HEK293 (cell line): ENCODE data around the gene KRT81.

ENCODE experiments used
- CTCF ChIA-PET: fragments of 350-600 bp; formaldehyde crosslinking; extraction: SDS; loops from one replicate; lab custom pipeline; 2021; ENCODE audit warnings: antibody characterized with exemption; lab: Yijun Ruan, JAX
- POLR2A ChIA-PET: fragments of 300-600 bp; formaldehyde crosslinking; extraction: SDS; loops from one replicate; lab custom pipeline; 2020; ENCODE audit warnings: antibody characterized with exemption, inconsistent platforms; lab: Yijun Ruan, JAX
- H3K27ac ChIP-seq: fragments of 200-500 bp; sonication (Bioruptor generic); 2 replicates; pipeline ENCODE4 v1.5.1; 2014; ENCODE audit warnings: low read depth, low read length, control low read depth, inconsistent platforms; ENCODE audit errors: extremely low read depth
- H3K36me3 ChIP-seq, 2 experiments: fragments of 200-500 bp in 1 of 2; sonication (Bioruptor generic) in 1 of 2; 1 replicate in 1 of 2; 2 replicates in 1 of 2; pipeline ENCODE4 v1.5.1; 2014 to 2017; ENCODE audit warnings: inconsistent platforms in 2 of 2, low read length in 2 of 2; ENCODE audit not compliant: control insufficient read depth in 2 of 2, insufficient read depth in 1 of 2
- H3K4me1 ChIP-seq: fragments of 200-500 bp; sonication (Bioruptor generic); 2 replicates; pipeline ENCODE4 v1.5.1; 2014; ENCODE audit warnings: mild to moderate bottlenecking, low read length, inconsistent platforms; ENCODE audit not compliant: control insufficient read depth, insufficient read depth
- H3K4me3 ChIP-seq: 2 replicates; pipeline ENCODE4 v1.5.1; 2011; ENCODE audit warnings: low read depth, mild to moderate bottlenecking, control low read depth, low read length, moderate library complexity
- H3K9me3 ChIP-seq: fragments of 200-500 bp; sonication (Bioruptor generic); 2 replicates; pipeline ENCODE4 v1.5.1; 2014; ENCODE audit warnings: low read depth, low read length, inconsistent platforms; ENCODE audit not compliant: control insufficient read depth, insufficient read depth
- GLIS1 ChIP-seq: fragments of 450-650 bp; formaldehyde crosslinking; IDR thresholded peaks from 2 replicates; pipeline ENCODE4 v1.5.1; 2016; ENCODE audit warnings: missing biosample characterization, missing genetic modification characterization
- TCF7L2 ChIP-seq: IDR thresholded peaks from 2 replicates; pipeline ENCODE4 v1.6.1; 2011; ENCODE audit warnings: low read depth, mild to moderate bottlenecking, inconsistent platforms, low read length, moderate library complexity, borderline replicate concordance
- YY2 ChIP-seq: fragments of 450-650 bp; formaldehyde crosslinking; IDR thresholded peaks from 2 replicates; pipeline ENCODE4 v1.5.1; 2016; ENCODE audit warnings: missing biosample characterization, missing genetic modification characterization
- ZBTB7A ChIP-seq: fragments of 450-650 bp; formaldehyde crosslinking; IDR thresholded peaks from 2 replicates; pipeline ENCODE4 v1.5.1; 2016; ENCODE audit warnings: low read depth, missing biosample characterization, missing genetic modification characterization
- ZEB2 ChIP-seq: fragments of 450-650 bp; formaldehyde crosslinking; IDR thresholded peaks from 2 replicates; pipeline ENCODE4 v1.5.1; 2016; ENCODE audit warnings: missing biosample characterization, missing genetic modification characterization
- ZFHX2 ChIP-seq: fragments of 450-650 bp; formaldehyde crosslinking; conservative IDR thresholded peaks from 2 replicates; pipeline ENCODE4 v1.5.1; 2016; ENCODE audit warnings: missing biosample characterization, missing genetic modification characterization
- ZNF311 ChIP-seq: fragments of 450-650 bp; formaldehyde crosslinking; IDR thresholded peaks from 2 replicates; pipeline ENCODE4 v1.5.1; 2017; ENCODE audit warnings: missing biosample characterization, missing genetic modification characterization, borderline replicate concordance
- ZNF548 ChIP-seq: fragments of 450-650 bp; formaldehyde crosslinking; IDR thresholded peaks from 2 replicates; pipeline ENCODE4 v1.5.1; 2016; ENCODE audit warnings: missing biosample characterization, missing genetic modification characterization
- ZNF555 ChIP-seq: fragments of 450-650 bp; formaldehyde crosslinking; conservative IDR thresholded peaks from 2 replicates; pipeline ENCODE4 v1.5.1; 2017; ENCODE audit warnings: missing biosample characterization, mild to moderate bottlenecking, missing genetic modification characterization, inconsistent platforms
- ZNF626 ChIP-seq: fragments of 450-650 bp; sonication (Bioruptor Pico); formaldehyde crosslinking; IDR thresholded peaks from 2 replicates; pipeline ENCODE4 v1.5.1; 2018; ENCODE audit warnings: missing biosample characterization, missing genetic modification characterization, inconsistent platforms
- ZNF701 ChIP-seq: fragments of 450-650 bp; formaldehyde crosslinking; IDR thresholded peaks from 2 replicates; pipeline ENCODE4 v1.5.1; 2016; ENCODE audit warnings: missing biosample characterization, missing genetic modification characterization
- ZNF777 ChIP-seq: fragments of 450-650 bp; formaldehyde crosslinking; IDR thresholded peaks from 2 replicates; pipeline ENCODE4 v1.5.1; 2017; ENCODE audit warnings: missing biosample characterization, missing genetic modification characterization, borderline replicate concordance
- ZSCAN23 ChIP-seq: fragments of 450-650 bp; formaldehyde crosslinking; IDR thresholded peaks from 2 replicates; pipeline ENCODE4 v1.5.1; 2016; ENCODE audit warnings: missing biosample characterization, missing genetic modification characterization
- TF ChIP-seq, protein P1 (sequence below): fragments of 450-650 bp; formaldehyde crosslinking; IDR thresholded peaks from 2 replicates; pipeline ENCODE4 v1.5.1; 2016; ENCODE audit warnings: missing biosample characterization, missing genetic modification characterization
- TF ChIP-seq, protein P2 (sequence below): fragments of 450-650 bp; formaldehyde crosslinking; IDR thresholded peaks from 2 replicates; pipeline ENCODE4 v1.5.1; 2016; ENCODE audit warnings: missing biosample characterization, missing genetic modification characterization
- TF ChIP-seq, protein P3 (sequence below): fragments of 450-650 bp; formaldehyde crosslinking; IDR thresholded peaks from 2 replicates; pipeline ENCODE4 v1.5.1; 2017; ENCODE audit warnings: missing biosample characterization, missing genetic modification characterization
- TF ChIP-seq, protein P4 (sequence below): fragments of 450-650 bp; formaldehyde crosslinking; IDR thresholded peaks from 2 replicates; pipeline ENCODE4 v1.5.1; 2016; ENCODE audit warnings: missing biosample characterization, missing genetic modification characterization
- TF ChIP-seq, protein P5 (sequence below): fragments of 450-650 bp; formaldehyde crosslinking; IDR thresholded peaks from 2 replicates; pipeline ENCODE4 v1.5.1; 2016; ENCODE audit warnings: missing biosample characterization, missing genetic modification characterization, low read depth
- TF ChIP-seq, protein P6 (sequence below): IDR thresholded peaks from 2 replicates; pipeline ENCODE4 v1.6.1; 2011; ENCODE audit warnings: mild to moderate bottlenecking, low read depth, low read length, borderline replicate concordance

KRT81 gene

DNA sequence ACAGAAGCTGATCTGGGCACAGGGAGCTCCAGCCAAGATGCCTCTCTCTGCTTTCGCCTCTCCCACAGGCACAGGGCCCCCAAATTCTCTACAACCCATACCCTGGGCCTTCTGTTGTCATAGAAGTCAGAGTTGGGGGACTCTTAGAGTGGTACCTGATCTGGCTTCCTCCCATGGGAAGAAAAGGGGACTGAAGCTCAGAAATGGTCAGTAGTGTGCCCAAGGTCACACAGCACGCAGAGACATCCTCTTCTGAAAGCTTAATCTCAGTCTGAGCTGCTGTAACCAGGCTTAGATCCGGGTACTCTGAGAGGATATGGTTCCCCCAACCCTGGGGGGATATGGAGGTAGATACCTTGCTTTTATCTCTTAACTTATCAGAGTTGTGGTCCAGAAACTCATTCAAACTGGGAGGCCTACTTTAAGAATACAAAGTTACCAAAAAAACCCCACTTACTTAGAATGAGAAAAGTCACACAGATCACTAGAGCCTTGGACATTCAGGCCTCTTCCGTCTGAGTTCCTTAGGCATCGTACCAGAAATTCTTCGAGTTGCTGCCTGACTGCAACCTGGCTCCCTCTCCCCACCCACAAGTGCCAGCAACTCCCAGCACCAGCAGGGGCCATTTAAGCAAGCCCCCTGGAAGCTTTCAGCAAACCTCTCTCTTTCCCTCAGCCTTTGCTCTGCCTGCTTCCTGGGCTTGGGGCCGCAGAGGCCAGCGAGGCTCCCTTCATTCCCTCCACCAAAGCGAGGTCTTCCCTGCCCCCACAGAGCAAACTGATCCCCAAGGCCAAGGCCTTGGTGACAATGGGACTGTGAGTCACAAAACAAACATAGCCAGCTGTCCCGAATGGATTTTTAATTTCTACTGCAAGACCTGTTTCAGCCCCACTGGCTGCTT is 44.4 kb downstream of the KRT81 start (continued):
- TF ChIP-seq ZNF626, result no peak
- peak; percentile 79 for TF ChIP-seq ZEB2 (tag by site-specific recombination)
- TF ChIP-seq, protein P1, sequence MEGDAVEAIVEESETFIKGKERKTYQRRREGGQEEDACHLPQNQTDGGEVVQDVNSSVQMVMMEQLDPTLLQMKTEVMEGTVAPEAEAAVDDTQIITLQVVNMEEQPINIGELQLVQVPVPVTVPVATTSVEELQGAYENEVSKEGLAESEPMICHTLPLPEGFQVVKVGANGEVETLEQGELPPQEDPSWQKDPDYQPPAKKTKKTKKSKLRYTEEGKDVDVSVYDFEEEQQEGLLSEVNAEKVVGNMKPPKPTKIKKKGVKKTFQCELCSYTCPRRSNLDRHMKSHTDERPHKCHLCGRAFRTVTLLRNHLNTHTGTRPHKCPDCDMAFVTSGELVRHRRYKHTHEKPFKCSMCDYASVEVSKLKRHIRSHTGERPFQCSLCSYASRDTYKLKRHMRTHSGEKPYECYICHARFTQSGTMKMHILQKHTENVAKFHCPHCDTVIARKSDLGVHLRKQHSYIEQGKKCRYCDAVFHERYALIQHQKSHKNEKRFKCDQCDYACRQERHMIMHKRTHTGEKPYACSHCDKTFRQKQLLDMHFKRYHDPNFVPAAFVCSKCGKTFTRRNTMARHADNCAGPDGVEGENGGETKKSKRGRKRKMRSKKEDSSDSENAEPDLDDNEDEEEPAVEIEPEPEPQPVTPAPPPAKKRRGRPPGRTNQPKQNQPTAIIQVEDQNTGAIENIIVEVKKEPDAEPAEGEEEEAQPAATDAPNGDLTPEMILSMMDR (tag by site-specific recombination), result no peak
- peak; percentile 78 for TF ChIP-seq GLIS1 (tag by site-specific recombination)
- peak; percentile 53 for TF ChIP-seq ZFHX2
- TF ChIP-seq, all 188 proteins: peak for 28

DNA sequence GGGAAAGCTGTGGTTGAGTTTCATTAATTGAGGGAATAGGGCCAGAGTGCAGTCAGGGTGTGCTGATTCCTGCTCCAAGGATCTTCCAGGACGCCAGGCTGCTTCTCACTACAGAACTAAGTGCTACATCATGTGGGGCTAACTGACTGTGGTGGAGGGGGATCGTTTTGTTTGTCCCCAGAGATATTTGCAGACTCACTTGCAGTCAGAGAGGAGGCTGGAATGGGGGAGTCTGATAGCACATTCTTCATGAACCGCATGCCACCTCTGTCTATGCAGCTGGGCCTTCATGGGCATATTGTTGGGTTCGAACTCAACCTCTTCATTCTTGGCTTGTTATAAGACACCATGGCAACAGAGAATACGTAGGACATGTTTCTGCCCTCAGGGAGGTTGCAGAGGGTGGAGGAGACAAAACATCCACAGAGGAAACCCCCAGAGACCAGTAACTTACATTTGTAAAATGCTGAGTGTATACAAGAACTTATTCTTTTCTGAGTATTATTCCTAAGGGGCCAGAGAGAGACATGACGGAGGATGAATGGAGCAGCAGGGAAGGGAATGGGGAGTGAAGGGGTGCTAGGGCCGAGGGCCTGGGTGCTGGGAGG is 45.3 kb downstream of the KRT81 start:
- Histone ChIP-seq H3K4me1 (peaks cover 18% of the 10 kb centered on the region), H3K36me3 (no peaks in the 10 kb centered on the region), H3K9me3 (no peaks in the 10 kb centered on the region), H3K27ac (no peak overlapping the region), H3K4me3 (no peak overlapping the region)
- TF ChIP-seq, protein P2, sequence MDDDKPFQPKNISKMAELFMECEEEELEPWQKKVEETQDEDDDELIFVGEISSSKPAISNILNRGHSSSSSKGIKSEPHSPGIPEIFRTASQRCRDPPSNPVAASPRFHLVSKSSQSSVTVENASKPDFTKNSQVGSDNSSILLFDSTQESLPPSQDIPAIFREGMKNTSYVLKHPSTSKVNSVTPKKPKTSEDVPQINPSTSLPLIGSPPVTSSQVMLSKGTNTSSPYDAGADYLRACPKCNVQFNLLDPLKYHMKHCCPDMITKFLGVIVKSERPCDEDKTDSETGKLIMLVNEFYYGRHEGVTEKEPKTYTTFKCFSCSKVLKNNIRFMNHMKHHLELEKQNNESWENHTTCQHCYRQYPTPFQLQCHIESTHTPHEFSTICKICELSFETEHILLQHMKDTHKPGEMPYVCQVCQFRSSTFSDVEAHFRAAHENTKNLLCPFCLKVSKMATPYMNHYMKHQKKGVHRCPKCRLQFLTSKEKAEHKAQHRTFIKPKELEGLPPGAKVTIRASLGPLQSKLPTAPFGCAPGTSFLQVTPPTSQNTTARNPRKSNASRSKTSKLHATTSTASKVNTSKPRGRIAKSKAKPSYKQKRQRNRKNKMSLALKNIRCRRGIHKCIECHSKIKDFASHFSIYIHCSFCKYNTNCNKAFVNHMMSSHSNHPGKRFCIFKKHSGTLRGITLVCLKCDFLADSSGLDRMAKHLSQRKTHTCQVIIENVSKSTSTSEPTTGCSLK (tag by site-specific recombination), result no peak
- TF ChIP-seq ZNF548 (tag by site-specific recombination), result no peak
- TF ChIP-seq ZBTB7A (tag by site-specific recombination), result no peak
- TF ChIP-seq, protein P3, sequence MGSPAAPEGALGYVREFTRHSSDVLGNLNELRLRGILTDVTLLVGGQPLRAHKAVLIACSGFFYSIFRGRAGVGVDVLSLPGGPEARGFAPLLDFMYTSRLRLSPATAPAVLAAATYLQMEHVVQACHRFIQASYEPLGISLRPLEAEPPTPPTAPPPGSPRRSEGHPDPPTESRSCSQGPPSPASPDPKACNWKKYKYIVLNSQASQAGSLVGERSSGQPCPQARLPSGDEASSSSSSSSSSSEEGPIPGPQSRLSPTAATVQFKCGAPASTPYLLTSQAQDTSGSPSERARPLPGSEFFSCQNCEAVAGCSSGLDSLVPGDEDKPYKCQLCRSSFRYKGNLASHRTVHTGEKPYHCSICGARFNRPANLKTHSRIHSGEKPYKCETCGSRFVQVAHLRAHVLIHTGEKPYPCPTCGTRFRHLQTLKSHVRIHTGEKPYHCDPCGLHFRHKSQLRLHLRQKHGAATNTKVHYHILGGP, result no peak
- CTCF ChIA-PET, result interaction anchor here (0.6 to 4.2 kb wide), 5 partner anchors 24 to 139 kb away, joined by 3 to 22 read pairs (median 7); partner anchors contain the start of gene KRT84
- POLR2A ChIA-PET, result no interaction called here

DNA sequence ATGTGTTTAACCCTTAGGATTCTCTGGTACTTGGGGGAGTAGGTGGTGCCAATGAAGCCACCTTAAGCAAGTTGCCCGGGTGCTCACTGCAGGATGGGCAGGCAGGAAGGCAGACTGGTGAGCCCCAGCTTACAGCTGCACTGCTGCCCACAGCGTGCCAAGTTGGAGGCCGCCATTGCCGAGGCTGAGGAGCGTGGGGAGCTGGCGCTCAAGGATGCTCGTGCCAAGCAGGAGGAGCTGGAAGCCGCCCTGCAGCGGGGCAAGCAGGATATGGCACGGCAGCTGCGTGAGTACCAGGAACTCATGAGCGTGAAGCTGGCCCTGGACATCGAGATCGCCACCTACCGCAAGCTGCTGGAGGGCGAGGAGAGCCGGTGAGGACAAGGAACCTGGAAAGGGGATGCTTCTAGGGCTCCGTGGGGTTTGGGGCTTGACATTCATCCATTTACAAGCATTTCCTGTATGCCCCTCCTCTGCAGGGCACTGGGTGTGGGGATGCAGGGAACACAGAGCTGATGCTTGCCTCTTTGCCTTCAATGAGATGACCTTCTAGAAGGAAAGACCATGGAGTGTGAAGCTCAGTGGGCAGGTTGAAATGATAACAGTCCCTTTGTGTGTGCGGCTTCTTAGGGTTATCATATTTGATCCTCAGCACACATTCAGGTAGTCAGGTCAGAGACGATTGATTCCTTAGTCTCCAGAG is 45.9 kb downstream of the KRT81 start:
- Histone ChIP-seq H3K4me1 (peaks cover 18% of the 10 kb centered on the region), H3K9me3 (no peaks in the 10 kb centered on the region), H3K36me3 (no peaks in the 10 kb centered on the region), H3K27ac (no peak overlapping the region), H3K4me3 (no peak overlapping the region)
- ChIA-PET CTCF (interaction anchor here (0.5 to 4.2 kb wide), 6 partner anchors 24 to 681 kb away, joined by 3 to 22 read pairs (median 6); partner anchors contain the start of gene KRT84), POLR2A (no interaction called here)
- TF ChIP-seq, protein P4, sequence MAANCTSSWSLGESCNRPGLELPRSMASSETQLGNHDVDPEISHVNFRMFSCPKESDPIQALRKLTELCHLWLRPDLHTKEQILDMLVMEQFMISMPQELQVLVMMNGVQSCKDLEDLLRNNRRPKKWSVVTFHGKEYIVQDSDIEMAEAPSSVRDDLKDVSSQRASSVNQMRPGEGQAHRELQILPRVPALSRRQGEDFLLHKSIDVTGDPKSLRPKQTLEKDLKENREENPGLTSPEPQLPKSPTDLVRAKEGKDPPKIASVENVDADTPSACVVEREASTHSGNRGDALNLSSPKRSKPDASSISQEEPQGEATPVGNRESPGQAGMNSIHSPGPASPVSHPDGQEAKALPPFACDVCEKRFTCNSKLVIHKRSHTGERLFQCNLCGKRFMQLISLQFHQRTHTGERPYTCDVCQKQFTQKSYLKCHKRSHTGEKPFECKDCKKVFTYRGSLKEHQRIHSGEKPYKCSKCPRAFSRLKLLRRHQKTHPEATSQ (tag by site-specific recombination), result no peak
- TF ChIP-seq ZNF701 (no peak), ZNF555 (tag by site-specific recombination) (no peak), YY2 (tag by site-specific recombination) (no peak), ZNF311 (tag by site-specific recombination) (no peak), ZNF777 (tag by site-specific recombination) (no peak), ZSCAN23 (tag by site-specific recombination) (no peak), TCF7L2 (no peak)
- TF ChIP-seq, protein P5, sequence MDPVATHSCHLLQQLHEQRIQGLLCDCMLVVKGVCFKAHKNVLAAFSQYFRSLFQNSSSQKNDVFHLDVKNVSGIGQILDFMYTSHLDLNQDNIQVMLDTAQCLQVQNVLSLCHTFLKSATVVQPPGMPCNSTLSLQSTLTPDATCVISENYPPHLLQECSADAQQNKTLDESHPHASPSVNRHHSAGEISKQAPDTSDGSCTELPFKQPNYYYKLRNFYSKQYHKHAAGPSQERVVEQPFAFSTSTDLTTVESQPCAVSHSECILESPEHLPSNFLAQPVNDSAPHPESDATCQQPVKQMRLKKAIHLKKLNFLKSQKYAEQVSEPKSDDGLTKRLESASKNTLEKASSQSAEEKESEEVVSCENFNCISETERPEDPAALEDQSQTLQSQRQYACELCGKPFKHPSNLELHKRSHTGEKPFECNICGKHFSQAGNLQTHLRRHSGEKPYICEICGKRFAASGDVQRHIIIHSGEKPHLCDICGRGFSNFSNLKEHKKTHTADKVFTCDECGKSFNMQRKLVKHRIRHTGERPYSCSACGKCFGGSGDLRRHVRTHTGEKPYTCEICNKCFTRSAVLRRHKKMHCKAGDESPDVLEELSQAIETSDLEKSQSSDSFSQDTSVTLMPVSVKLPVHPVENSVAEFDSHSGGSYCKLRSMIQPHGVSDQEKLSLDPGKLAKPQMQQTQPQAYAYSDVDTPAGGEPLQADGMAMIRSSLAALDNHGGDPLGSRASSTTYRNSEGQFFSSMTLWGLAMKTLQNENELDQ (tag by site-specific recombination), result no peak
- TF ChIP-seq, protein P6, sequence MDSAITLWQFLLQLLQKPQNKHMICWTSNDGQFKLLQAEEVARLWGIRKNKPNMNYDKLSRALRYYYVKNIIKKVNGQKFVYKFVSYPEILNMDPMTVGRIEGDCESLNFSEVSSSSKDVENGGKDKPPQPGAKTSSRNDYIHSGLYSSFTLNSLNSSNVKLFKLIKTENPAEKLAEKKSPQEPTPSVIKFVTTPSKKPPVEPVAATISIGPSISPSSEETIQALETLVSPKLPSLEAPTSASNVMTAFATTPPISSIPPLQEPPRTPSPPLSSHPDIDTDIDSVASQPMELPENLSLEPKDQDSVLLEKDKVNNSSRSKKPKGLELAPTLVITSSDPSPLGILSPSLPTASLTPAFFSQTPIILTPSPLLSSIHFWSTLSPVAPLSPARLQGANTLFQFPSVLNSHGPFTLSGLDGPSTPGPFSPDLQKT, result no peak
